Thyroid gland (tissue), 4 donors: Measurements from ENCODE around the gene COX6B2. TPM values are rescaled to one million over a fixed set of nuclear protein-coding genes. Genes with fewer than 3 reads are reported as not detected.

Experiments
- DNase-seq, 2 donors: peaks; one replicate each; pipeline ENCODE4 v3.0.0-alpha.2; 2019
- H3K27ac ChIP-seq, 3 donors: fragments of 200-600 bp; sonication (generic); 1 replicate in 2 of 3; 2 replicates in 1 of 3; pipeline ENCODE4 v1.5.1; 2016 to 2019; ENCODE audit warnings: mild to moderate bottlenecking in 1 of 3, moderate library complexity in 1 of 3
- H3K27me3 ChIP-seq: fragments of 200-600 bp; sonication (generic); one replicate; pipeline ENCODE4 v1.5.1; 2019
- H3K36me3 ChIP-seq, 2 donors: fragments of 200-600 bp; sonication (generic); one replicate each; pipeline ENCODE4 v1.5.1; 2016 to 2019
- H3K4me1 ChIP-seq, 2 donors: fragments of 200-600 bp; sonication (generic); one replicate each; pipeline ENCODE4 v1.5.1; 2017 to 2019
- H3K4me3 ChIP-seq, 3 donors: fragments of 200-600 bp; sonication (generic); replicated peaks in 1 of 3; 1 replicate in 2 of 3; 2 replicates in 1 of 3; pipeline ENCODE4 v1.5.1; 2016; ENCODE audit warnings: mild to moderate bottlenecking in 1 of 3
- H3K9me3 ChIP-seq: fragments of 200-600 bp; sonication (generic); one replicate; pipeline ENCODE4 v1.5.1; 2017
- CTCF ChIP-seq, 6 experiments: fragments of 200-600 bp in 3 of 6; fragments of 450-650 bp in 3 of 6; sonication (generic) in 3 of 6; IDR thresholded peaks; one replicate each; pipeline ENCODE4 v1.5.1; 2016 to 2019; ENCODE audit warnings: antibody characterized with exemption in 6 of 6, mild to moderate bottlenecking in 2 of 6, inconsistent platforms in 1 of 6, moderate library complexity in 1 of 6
- POLR2A ChIP-seq, 2 donors: fragments of 450-650 bp; IDR thresholded peaks; one replicate each; pipeline ENCODE4 v1.6.1; 2017; ENCODE audit warnings: antibody characterized with exemption in 2 of 2, mild to moderate bottlenecking in 2 of 2, moderate library complexity in 1 of 2
- WGBS, 2 donors: methylation state at CpG; one replicate each; pipeline ENCODE4 v1.1.5; 2017; 5-methylcytosine and 5-hydroxymethylcytosine counted together
- intact Hi-C: fragments of 100-400 bp; cut with DNase I; formaldehyde crosslinking; loops from one replicate; pipeline ENCODE4 v1.15.1; 2023
- total RNA-seq, 4 donors: library from RNA; depleted of rRNA; stranded (reverse); fragments of >200 nt; gene quantifications; one replicate each; pipeline ENCODE4 v1.2.3, GENCODE V29; 2016

The COX6B2 gene
- total RNA-seq, 4 donors from 2014 or later: 0.94 TPM; not detected in 3

DNA sequence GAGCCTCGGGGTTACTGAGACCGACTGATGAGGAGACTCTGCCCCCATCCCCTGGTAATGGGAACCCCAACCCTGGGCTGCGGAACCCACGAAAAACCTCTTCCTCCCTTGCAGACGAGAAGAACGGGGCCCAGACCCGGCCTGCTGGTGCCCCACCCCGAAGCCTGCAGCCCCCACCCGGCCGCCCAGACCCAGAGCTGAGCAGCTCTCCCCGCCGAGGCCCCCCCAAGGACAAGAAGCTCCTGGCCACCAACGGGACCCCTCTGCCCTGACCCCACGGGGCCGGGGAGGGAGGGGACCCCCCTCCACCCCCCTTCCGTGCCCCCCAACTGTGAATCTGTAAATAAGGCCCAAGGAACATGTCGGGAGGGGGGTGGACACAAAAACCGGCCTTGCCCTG lies 42.7 kb downstream of the COX6B2 start:
- Histone ChIP-seq H3K9me3 (no peaks in the 10 kb centered on the region), H3K27ac (no peak overlapping the region), H3K36me3 (no peaks in the 10 kb centered on the region), H3K27me3 (no peaks in the 10 kb centered on the region), H3K4me1 (no peaks in the 10 kb centered on the region), H3K4me3 (no peak overlapping the region)
- DNase-seq: no peak
- intact Hi-C loops: no loop called here
- TF ChIP-seq POLR2A (IDR thresholded peaks at IDR 0.05): no peak
- no peak for TF ChIP-seq CTCF (IDR thresholded peaks at IDR 0.05)
- 94 to 96% methylated on average over 4 to 6 of the region's 18 CpGs for WGBS, 2 donors

DNA sequence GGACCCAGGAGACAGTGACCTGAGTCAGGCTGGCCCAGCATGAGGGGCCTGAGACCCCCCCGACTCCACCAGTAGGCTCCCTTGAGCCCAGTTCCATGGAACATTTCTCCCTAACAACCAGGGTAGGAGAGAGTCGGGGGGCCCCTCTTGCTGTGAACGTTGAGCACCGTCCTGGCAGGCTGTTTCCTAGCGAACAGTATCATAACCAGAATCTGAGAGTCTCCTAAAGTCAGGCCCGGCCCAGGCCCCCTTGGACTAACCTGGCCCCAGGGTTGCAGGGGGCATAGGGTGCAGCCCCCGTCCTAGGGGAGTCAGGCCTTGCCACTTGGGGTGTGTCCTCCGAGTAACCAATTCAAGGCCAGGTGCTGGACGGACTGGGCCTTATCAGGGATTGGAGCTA lies 43.1 kb downstream of the COX6B2 start:
- Histone ChIP-seq H3K9me3 (no peaks in the 10 kb centered on the region), H3K4me3 (no peak overlapping the region), H3K36me3 (no peaks in the 10 kb centered on the region), H3K27me3 (no peaks in the 10 kb centered on the region), H3K4me1 (no peaks in the 10 kb centered on the region), H3K27ac (no peak overlapping the region)
- intact Hi-C loops: no loop called here
- 83 to 94% methylated on average over 3 to 8 of the region's 9 CpGs for WGBS, 2 donors
- no peak for DNase-seq
- TF ChIP-seq CTCF (IDR thresholded peaks at IDR 0.05) (no peak), POLR2A (IDR thresholded peaks at IDR 0.05) (no peak)

DNA sequence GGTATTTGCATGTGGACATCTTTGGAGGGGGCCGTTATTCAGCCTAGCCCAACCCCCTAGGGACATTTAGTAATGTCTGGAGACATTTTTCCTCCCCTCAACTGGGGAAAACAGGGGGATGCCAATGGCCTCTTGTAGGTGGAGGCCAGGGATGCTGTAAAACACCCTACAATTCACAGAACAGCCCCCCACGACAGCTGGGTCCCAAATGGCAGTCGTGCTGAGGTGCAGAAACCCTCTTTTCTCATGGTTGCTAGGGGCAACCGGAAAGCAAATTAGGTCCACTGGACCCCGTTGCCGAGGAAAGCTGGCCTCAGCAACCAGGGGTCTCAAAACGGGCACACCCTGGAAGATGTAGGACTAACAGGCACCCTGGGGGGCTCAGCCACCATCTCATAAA lies 44.0 kb downstream of the COX6B2 start:
- Histone ChIP-seq H3K36me3 (no peaks in the 10 kb centered on the region), H3K9me3 (no peaks in the 10 kb centered on the region), H3K27ac (no peak overlapping the region), H3K27me3 (no peaks in the 10 kb centered on the region), H3K4me1 (no peaks in the 10 kb centered on the region), H3K4me3 (no peak overlapping the region)
- DNase-seq: no peak
- WGBS, 2 donors: 76 to 89% methylated on average over 4 to 7 of the region's 7 CpGs
- TF ChIP-seq POLR2A (IDR thresholded peaks at IDR 0.05): no peak
- TF ChIP-seq CTCF (IDR thresholded peaks at IDR 0.05): no peak
- intact Hi-C loops: no loop called here

- TF ChIP-seq POLR2A (IDR thresholded peaks at IDR 0.05): no peak
- TF ChIP-seq CTCF (IDR thresholded peaks at IDR 0.05): no peak
- Histone ChIP-seq H3K27ac (no peak overlapping the region), H3K4me1 (no peaks in the 10 kb centered on the region), H3K9me3 (no peaks in the 10 kb centered on the region), H3K36me3 (no peaks in the 10 kb centered on the region), H3K4me3 (no peak overlapping the region), H3K27me3 (no peaks in the 10 kb centered on the region)
- WGBS, 2 donors: 86 to 94% methylated on average over 5 of the region's 5 CpGs
- no peak for DNase-seq
- intact Hi-C loops: loop anchor here (10.0 kb wide), 2 partner anchors 115 to 195 kb away; no protein-coding TSS in a partner anchor
Measured at GRCh38 chr19:55309448-55309847, 45.1 kb downstream of the COX6B2 start.

DNA sequence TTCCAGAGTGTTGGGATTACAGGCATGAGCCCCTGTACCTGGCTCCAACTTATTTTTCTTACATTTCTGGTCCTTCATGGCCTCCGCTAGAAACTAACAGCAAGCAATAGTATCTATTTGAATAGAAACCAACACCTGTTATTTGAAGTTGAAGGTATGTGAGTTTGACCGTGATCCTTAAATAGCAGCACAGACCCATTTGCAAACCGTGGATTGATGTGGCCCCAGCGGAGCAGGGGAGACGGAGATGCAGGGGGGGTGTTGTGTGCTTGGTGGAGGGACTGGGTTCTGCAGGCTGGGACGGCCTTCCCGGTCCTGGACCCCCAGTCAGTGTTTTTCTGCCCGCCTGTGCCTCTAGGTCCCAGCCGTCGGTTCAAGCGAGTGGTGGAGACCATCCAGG lies 46.2 kb downstream of the COX6B2 start:
- DNase-seq: no peak
- H3K9me3 ChIP-seq: no peaks in the 10 kb centered on the region
- no peak for TF ChIP-seq POLR2A (IDR thresholded peaks at IDR 0.05)
- TF ChIP-seq CTCF (IDR thresholded peaks at IDR 0.05): no peak
- 92 to 95% methylated on average over 5 to 7 of the region's 11 CpGs for WGBS, 2 donors
- intact Hi-C loops: loop anchor here (10.0 kb wide), 2 partner anchors 117 to 197 kb away; no protein-coding TSS in a partner anchor
- no peak overlapping the region for H3K4me3 ChIP-seq
- no peak overlapping the region for H3K27ac ChIP-seq
- H3K4me1 ChIP-seq: no peaks in the 10 kb centered on the region
- H3K36me3 ChIP-seq: no peaks in the 10 kb centered on the region
- H3K27me3 ChIP-seq: no peaks in the 10 kb centered on the region
